Stimulated activated CD4-positive, alpha-beta T cell treated with anti-CD3 and anti-CD28 coated beads, Interleukin-12 subunit alpha, Interleukin-12 subunit beta, amount 100 ng/mL, for 4 hours (primary cell): ENCODE results near the gene HAUS6.
"Not testable (repeated sequence)": the region's sequence is repeated elsewhere in the genome, so short reads cannot be mapped to it uniquely, and the experiment has no call there.

Source experiments
- DNase-seq: peaks from one replicate; pipeline ENCODE4 v3.0.0-alpha.2; 2020

The HAUS6 gene, protein sequence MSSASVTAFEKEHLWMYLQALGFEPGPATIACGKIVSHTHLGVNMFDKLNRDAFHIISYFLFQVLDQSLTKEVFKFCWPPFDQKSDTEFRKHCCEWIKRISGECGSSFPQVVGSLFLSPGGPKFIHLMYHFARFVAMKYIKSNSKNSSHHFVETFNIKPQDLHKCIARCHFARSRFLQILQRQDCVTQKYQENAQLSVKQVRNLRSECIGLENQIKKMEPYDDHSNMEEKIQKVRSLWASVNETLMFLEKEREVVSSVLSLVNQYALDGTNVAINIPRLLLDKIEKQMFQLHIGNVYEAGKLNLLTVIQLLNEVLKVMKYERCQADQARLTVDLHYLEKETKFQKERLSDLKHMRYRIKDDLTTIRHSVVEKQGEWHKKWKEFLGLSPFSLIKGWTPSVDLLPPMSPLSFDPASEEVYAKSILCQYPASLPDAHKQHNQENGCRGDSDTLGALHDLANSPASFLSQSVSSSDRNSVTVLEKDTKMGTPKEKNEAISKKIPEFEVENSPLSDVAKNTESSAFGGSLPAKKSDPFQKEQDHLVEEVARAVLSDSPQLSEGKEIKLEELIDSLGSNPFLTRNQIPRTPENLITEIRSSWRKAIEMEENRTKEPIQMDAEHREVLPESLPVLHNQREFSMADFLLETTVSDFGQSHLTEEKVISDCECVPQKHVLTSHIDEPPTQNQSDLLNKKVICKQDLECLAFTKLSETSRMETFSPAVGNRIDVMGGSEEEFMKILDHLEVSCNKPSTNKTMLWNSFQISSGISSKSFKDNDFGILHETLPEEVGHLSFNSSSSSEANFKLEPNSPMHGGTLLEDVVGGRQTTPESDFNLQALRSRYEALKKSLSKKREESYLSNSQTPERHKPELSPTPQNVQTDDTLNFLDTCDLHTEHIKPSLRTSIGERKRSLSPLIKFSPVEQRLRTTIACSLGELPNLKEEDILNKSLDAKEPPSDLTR

DNA sequence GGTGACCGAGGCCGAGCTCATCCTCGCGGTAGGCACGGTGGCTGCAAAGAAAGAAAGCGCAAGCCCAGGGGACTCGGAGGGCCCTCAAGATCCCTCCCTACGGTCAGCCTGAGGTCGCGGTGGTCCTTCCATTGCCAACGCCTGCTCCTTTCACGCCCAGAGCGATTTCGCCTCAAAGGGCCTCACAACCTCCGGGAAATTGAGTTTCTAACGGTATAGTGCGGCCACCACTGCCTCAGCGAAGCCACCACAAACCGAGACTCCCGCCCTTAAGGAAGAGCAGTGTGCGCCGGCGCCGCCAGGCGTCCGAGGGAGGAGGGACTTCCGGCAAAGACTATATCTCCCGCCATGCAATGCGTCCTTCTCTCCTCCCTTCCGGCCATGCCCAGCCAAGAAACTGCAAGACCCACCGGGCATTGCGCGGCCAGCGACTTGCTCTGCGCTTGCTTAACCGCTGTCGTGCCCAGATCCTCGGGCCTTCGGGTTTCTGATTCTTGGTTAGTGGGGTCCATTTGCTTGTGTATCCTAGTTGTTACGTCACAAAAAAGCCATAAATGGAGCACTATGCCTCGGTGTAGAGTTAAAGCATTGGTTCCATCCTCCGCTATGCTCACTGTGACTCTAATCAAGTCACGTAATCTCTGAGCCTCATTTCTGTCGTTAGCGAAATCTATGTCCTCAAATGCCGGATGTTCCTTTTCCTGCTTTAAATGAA, at the start of gene HAUS6:
Gene HAUS6 (minus strand): TSS at position 274 of the 715 bp plus-strand sequence. CDS start 253 bp downstream, at position 21.
- peak; percentile 74 for DNase-seq

DNA sequence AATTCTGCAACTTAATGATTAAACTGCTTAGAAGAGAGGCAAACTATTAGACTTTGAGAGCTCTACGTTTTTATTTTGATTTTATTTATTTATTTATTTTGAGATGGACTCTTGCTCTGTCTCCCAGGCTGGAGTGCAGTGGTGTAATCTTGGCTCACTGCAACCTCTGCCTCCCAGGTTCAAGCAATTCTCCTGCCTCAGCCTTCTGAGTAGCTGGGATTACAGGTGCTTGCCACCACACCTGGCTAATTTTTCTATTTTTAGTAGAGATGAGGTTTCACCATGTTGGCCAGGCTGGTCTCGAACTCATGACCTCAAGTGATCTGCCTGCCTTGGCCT, 49.4 kb upstream of the HAUS6 start:
- not testable (repeated sequence) for DNase-seq

DNA sequence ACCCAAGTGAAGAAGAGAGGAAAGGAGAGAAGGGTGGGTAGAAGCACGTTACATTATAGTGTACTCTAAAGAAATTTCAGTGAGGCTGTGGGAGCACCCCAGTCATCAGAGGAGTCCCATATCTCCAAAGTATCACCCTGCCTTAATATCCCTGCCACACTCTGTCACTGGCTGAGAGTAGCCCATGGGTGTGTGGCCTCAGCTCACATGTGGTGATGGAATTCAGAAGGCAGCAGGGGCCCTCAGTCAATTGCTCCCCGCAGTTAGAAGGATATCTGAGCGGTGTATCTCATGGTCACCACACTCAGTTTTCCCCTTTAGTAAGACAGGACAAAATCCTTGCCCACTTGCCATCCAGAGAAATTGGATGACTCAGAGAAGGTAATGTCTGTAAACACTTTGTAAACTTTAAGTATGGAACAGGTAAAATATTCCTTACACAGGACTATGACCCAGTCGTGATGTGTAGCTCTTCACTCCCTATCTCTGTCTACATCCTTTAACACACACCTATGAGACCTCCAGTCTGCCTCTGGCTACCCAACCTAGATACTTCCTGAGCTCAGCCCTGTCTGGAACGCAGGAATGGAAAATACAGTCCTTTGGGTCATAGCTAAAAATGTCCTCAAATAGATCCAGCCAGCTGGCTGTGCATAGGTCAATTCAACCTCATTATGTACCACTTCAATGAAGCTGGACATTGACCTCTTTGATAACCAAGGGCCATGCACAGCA, 48.9 kb upstream of the HAUS6 start:
- no peak for DNase-seq

DNA sequence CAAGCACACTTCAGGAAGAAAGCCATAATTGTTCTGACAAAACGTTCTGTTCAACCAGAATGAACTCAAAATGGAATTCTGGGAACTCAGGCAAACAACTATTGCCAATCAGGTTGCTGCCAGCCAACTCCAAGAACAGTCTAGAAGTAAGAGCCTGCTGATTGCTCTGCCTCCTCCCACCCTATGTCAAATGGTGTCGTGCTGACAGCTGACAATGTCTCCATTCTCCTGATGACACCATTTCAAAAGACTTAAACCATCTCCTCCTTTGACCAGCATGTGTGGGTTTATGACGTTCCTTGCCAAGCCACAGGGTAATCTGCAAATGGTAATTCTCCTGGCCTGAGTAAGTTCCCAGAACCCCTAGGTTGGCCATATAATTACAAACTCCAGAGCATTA, 46.5 kb upstream of the HAUS6 start:
- no peak for DNase-seq

DNA sequence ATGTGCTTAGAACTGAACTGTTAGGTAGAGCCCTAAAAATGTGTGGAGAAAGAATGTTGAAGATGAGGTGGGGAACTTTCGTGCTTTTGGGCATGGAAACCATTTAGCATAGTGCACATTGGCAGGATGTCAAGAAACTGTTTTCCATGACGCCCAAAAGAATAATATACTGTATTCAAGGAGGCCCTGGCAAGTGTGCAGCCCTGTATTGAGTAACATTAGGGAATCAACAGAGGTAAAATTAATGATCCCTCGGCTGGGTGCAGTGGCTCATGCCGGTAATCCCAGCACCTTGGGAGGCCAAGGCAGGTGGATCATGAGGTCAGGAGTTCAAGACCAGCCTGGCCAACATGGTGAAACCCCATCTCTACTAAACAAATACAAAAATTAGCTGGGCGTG, 45.5 kb upstream of the HAUS6 start:
- no peak for DNase-seq

DNA sequence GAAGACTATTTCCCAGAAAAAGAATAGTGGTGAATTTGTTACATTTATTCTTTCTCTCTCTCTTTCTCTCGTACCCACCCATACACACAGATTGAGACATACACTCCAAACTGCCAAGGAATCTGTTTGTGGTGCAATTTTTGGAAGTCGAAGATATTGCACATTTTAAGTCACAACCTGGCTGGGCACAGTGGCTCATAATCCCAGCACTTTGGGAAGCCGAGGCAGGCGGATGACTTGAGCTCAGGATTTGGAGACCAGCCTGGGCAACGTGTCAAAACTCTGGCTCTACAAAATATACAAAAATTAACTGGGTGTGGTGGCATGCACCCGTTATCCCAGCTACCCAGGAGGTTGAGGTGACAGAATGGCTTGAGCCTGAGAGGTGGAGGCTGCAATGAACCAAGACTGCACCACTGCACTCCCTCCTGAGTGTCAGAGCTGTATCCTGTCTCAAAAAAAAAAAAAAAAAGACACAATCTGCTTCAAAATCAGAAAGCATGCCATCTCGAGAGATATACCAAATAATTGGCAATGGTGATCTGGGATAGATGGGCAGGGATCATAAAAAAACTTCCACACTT, 43.8 kb upstream of the HAUS6 start:
- DNase-seq: no peak

DNA sequence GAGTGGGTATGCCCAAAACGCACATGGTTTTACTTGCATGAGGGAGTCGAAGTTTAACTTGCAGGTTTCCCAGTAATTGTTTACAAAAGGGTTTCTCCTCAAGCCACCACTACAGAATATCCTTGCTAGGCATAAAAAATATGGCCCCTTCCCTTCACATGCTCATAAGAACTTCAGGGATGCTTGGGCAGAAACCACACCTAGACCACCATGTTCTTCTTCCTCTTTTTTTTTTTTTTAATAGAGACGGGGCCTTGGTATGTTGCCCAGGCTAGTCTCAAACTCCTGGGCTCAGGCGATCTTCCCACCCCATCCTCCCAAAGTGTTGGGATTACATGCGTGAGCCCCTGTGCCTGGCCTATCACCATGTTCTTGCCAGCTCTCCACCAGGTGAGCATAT, 43.2 kb upstream of the HAUS6 start:
- DNase-seq: no peak

DNA sequence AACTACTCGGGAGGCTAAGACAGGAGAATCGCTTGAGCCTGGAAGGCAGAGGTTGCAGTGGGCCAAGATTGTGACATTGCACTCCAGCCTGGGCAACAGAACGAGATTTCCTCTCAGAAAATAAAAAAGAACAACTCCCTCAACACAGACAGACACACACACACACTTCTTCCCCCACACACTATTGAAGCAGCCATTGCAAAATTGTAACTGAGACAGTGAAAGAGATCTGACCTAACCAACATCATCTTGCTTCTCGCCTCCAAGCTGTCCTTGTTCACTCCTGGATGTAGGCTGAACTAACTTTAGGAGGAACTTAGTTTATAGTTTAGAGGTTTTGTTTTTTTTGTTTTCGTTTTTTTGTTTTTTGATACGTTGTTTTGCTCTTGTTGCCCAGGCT, 37.6 kb upstream of the HAUS6 start:
- DNase-seq: no peak

DNA sequence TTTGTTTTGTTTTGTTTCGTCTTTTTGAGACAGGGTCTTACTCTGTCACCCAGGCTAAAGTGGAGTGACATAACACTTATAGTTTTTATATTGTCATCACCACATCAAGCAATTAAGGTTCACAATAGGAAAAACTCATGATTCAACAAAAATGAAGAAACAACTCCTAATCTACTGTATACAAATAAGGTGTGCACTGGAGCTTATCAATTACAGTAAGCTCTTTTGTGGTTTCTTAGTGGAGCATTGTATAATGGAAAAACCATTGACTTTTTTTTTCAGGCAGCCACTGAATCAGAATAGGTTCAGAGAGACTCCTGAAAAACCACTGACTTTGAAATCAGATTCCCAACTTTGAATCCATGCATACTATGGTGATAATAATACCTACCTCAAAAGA, 35.4 kb upstream of the HAUS6 start:
- DNase-seq: no peak

DNA sequence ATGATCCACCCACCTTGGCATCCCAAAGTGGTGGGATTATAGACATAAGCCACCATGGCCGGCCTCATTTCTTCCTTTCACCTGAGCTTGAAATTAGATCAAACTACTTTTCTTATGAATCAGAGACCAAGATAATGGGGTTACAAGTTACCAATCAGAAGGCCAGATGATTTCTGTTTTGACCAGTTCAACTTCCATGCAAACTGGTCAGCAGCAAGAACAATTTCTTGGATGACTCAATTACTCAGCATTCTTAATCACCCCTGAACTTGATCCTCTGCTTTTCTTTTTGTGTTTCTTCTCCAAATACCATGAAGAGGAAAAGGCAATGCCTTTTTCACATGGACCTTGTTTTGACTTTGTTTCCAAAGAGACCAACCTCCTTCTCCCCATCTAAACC, 34.6 kb upstream of the HAUS6 start:
- no peak for DNase-seq

DNA sequence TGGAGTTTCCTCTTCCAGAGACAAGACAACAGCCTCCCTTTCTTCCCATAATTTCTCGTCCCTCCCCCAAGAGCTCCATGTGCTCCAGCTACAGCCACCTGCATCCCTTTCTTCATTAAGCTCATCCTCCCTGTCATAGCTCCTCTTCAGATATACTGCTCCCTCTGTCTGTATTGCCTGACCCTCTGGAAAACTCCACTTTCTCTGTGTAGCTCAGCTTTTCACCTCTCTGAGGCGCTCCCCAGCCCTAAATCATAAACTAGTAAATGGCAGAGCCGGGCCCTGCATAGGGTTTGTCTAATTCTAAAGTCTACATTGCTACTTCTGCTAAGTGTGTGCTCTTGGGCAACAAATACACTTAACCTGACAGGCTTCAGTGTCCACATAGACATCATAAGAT, 33.4 kb upstream of the HAUS6 start:
- no peak for DNase-seq

DNA sequence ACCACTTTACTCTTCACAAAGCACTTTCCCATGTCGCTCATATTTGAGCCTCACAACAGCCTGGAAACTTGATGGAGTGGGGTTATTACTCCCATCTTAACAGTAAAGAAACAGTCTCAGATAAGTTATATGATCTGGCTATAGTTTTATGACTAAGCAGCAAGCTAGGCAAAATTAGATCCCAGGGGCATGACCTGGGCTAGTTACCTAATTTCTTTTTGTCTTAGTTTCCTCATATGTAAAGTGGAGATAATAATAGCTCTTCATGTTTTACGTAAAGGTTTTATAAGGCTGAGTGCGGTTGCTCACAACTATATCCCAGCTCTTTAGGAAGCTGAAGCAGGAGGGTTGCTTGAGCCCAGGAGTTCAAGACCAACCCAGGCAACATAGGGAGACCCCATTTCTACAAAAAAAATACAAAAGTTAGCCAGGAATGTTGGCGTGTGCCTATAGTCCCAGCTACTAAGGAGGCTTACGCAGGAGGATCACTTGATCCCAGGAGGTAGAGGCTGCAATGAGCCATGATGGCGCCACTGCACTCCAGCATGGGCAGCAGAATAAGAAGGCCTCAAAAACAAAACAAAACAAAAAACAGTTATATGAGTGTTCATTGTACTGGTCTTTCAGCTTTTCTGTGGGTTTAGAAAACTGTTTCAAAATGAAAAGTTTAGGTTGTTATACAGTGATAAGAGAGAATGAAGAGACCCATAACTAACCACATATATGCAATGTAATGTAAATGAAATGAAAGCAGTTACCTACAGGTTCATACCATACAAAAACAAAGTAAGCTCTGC, 31.0 kb upstream of the HAUS6 start:
- no peak for DNase-seq

DNA sequence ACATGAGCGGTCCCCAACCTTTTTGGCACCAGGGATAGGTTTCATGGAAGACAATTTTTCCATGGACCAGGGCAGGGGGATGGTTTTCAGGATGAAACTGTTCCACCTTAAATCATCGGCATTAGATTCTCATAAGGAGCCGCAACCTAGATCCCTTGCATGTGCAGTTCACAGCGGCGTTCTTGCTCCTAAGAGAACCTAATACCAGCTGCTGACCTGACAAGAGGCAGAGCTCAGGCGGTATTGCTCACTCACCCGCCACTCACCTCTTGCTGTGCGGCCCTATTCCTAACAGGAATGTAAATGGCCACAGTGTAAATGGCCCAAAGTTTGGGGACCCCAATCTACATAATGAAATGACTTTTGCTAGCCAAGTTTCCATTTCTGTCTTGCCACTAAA, 27.7 kb upstream of the HAUS6 start:
- DNase-seq: no peak

DNA sequence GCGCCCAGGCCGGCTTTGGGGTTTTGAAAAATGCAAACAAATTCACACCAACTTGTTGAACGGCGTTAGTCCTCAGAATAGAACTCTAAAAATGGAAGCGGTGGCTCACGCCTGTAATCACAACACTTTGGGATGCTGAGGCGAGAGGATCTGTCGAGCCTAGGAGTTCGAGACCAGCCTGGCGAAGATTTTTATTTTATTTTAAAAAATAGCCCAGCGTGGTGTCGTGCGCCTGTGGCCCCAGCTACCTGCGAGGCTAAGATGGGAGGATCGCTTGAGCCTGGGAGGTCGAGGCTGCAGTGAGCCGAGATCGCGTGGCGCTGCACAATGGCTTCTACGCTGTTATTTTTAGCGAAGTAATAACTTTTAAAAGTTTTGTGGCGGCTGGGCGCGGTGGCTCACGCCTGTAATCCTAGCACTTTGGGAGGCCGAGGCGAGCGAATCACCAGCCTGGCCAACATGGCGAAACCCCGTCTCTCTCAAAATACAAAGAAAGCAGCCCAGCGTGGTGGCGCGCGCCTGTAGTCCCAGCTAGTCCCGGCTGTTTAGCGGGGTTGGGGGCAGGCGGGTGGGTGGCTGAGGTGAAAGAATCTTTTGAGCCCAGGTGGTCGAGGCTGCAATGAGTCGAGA, 25.3 kb upstream of the HAUS6 start:
- DNase-seq: peak; percentile 10

DNA sequence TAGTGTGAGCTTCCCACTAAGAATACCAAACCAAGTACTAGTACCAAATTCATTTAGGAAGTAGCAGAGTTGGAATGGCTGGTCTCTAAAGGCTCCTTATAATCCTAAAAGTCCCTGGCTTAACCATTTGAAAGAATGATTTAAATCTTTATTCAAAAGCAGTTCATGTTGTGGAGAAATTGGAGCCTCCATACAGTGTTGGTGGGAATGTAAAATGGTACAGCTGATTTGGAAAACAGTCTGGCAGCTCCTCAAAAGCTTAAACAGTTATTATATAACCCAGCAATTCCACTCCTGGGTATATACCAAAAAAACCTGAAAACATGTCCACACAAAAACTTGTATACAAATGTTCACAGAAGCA, 21.7 kb upstream of the HAUS6 start:
- DNase-seq: no peak

DNA sequence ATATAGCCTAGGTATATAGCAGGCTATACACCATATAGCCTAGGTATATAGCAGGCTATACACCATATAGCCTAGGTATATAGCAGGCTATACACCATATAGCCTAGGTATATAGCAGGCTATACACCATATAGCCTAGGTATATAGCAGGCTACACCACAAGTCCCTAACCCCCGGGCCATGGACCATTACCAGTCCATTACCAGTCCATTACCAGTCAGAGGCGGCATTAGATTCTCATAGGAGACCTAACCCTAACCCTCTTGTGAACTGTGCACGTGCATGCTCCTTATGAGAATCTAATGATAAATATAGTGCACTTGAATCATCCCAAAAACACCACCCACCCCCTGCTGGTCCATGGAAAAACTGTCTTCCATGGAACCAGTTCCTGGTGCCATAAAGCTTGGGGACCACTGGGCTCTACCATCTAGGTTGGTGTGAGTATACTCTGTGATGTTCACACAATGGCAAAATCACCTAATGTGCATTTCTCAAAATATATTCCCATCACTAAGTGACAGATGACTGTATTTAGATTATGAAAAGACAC, 19.9 kb upstream of the HAUS6 start:
- DNase-seq: no peak

DNA sequence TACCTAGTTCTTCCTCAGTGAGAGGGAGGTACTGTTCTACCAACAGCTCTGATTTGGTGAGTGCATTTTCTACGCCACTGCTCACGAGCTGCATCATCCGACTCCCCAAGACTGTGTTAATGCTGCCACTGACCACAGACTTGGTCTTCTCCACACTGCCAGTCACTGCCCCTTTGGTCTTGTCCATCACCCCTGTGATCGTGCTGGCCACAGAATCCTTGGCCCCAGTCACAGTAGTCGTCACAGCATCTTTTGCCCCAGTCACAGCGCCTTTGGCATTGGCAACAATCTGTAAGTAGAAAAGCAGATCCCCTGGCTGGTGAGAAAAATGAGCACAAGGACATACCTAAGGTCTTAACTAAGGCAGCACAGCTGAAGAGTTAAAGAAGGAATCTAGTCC, 18.2 kb upstream of the HAUS6 start:
- DNase-seq: no peak

DNA sequence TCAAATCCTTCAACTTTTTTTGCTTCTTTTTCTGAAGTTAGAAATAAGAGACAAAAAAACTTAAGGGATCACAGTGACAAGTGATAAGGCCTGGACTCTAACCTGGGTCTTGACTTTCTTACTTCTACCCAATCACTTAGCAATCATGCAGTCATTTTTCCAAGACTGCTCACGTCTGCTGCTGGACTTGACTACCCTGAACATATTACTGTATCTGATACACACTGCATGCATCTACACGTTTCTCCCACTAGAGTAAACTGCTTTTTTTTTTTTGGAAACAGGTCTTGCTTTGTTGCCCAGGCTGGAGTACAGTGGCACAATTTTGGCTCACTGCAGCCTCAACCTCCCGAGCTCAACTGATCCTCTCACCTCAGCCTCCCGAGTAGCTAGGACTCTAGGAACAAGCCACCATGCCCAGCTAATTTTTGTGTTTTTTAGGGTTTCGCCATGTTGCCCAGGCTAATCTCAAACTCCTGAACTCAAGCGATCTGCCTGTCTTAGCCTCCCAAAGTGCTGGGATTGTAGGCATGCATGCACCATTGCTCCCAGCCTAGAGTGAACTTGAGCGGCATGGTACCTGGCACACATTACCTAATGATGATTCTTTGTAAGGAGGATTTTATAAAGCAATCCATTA, 17.2 kb upstream of the HAUS6 start:
- no peak for DNase-seq

DNA sequence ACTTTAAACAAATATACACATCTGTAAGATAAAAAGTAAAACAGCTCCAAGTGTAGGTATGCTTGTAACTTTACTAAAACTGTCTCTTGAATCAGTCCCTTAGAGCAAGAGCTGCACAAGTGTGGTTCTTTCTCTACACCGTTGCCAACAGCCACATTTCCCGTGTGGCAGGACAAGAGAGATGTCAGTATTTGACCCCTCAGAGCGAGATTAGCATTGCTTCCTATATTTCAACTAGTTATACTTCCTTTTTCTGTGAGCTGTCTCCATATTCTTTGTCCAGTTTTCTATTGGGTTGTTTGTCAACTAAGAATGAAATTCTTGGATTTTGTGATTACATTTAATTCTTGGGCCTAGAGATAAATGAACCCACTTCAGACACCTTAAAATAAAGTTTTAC, 16.5 kb upstream of the HAUS6 start:
- no peak for DNase-seq

DNA sequence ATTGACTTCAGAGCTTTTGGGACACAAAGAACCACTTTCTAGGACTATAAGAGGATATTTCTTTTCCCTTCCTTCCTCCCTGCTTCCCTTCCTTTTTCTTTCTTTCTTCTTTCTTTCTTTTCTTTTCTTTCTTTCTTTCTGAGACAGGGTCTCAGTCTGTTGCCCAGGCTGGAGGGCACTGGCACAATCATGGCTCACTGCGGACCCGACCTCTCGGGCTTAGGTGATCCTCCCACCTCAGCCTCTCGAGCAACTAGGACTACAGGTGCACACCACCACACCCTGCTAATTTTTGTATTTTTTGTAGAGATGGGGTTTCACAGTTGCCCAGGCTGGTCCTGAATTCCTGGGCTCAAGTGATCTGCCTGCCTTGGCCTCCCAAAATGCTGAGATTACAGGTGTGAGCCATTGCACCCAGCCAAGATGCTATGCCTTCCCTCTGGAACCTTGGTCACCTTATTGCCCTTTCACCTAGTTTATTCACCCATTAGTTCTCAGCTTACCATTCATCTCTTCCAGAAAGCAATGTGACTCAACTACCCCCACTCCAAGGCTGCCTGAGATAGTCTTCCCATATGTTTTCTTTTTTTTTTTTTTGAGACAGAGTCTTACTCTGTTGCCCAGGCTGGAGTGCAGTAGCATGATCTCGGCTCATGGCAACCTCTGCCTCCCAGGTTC, 14.5 kb upstream of the HAUS6 start:
- no peak for DNase-seq
